Measurements from ENCODE around the gene AKT2.
"Not testable (repeated sequence)": the region's sequence is repeated elsewhere in the genome, so short reads cannot be mapped to it uniquely, and the experiment has no call there.

Gene AKT2

DNA sequence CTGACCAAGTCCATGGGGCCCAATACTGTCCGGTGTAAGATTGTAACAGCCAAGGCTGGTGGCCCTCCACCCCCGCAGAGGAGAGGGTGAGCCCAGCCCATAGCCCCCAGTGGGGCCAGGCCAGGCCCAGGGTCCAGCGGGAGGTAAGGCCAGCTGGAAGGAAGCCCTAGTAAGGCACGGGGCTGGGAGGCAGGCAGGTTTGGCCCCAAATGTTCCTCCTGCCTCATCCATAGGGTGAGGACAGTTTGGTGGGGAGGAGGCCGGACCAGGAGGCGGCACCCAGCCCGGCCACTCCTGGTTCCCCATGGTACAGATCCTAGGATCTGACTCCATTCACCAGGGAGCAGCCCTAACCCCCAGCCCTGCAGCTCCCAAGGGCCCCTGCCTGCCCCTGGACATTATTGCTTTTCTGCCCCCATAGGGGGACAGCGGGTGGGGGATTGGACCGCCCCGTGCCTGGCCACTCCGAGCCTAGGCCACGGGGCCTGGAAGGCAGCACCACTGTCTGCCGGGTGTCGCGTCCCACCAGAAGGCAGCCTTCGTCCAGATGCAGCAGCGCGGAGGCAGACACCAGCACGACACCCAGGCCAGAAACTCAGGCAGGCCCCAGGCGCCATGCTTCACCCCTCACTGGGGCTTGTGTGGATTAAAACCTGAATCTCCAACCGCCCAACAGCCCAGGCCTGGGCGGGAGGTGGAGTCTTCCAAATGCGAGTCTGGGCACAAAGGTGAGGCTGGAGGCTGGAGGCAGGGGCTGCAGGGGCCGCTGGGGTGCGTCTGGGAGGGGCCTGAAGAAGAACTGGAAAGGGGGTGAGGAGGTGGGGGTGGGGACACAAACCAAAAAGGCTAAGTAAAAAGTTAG, 52.0 kb downstream of the AKT2 start:
- DNase-seq = no peak

DNA sequence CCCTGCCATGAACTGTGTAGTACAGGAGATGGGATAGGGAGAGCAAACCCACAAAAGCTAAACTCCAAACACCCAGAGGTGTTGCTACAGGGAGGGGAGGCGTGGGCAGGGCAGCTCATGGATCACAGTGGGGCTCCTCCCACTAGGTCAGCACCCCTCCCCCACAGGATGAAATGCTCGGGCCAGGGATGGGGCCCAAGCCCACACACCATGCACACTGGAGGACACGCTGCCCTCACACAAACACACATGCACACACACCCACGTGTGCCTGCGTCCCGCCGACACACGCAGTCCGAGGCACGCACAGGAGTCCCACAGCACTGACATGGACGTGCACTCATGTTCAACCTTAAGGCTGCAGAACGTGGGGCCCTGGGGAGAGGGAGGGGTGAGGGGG, 52.7 kb downstream of the AKT2 start:
- DNase-seq = no peak

DNA sequence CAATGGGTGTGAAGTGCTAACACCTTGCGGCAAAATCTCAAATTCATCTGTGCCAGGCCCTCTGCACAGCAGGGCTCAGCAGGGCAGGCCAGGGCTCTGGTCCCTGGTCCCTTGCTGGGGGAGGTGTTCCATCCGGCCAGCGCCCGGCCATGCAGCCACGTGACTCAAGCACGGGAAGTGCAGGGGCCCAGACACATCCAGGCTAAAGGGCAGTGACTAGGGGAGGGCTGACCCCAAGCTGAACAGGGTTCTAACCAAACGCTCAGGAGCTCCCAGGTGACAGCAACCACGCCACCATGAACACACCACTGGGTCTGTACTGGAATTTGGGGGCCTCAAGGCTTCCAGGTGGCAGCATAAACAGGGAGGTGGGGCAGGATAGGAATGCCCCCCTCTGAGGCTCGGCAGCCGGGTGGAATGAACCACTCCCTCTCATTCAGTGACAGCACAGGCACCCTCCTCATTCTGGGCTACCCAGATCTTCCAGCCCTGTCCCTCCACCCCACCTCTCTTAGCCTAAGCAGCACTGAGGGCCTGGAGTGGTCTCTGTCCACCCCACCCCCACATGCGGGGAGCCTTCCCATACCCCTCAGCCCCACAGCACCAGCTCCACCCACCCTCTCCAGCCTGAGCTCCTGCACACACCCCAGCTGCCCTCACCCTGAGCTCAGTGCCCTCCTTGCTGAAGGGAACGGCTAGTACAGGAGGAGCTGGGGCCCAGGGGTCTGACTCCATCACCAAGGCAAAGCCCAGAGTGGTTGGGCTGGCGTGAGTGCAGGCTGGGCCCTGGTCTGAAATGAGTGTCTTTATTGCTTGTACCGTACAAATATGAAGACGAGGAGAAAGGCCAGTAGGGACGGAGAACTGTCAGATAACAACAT, 53.4 kb downstream of the AKT2 start:
- DNase-seq = no peak

DNA sequence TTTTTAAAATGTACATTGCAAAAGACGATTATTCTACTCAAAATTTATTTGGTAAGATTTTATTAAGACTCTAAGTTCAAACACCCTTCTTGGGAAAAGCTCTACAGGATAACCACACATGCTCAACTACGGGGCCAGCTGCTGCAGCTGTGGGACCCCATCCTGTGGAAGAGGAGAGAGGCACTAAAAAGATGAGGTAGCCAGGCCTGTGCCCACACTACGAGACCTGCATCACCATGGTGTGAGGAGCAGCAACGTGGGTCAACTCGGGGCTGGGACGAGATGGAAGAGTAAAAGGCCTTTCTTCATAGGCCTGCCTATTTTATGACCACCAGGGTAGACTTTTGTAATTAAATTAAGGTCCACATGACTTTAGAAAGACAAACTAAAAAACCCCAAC, 54.1 kb downstream of the AKT2 start:
- no peak for DNase-seq

DNA sequence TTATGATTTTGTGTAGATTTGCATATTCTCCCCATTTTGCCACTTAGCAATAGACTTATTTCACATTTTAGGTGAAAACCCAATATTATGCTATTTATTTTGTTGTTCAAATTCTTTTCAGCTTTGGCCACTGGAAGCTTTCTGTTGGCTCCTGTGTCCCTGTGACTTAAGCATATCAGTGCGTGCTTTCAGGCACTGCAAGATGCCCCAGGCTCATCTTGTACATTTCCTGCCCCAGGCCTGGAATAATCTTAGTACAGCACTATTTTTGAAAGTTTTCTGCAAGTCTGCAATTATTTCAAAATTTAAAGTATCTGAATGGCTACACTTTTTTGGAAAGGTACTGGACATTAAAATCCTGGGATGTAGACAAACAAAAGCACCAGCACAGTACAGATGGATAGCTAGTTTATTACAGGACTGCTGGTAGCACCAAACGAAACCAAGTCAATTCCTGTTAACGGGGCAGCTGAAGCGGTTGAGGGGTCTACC, 55.2 kb downstream of the AKT2 start:
- no peak for DNase-seq

DNA sequence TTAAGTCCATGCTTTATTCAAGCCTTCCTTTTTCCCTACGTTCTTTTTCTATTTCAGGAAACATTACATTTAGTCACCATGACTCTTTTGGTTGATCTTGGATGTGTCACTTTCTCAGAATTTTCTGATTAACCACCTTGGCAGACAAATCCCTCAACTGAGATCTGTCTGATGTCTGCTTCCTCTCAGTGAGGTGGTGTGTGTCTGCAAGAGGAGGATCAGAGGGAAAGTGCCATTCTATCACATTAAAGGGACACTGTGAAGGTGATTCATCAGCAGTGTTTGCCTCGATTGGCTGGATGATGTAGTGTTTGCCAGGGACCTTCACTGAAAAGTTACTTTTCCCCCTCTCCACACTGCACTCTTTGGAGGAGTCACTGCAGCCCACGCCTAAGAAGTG, 55.7 kb downstream of the AKT2 start:
- DNase-seq = no peak

DNA sequence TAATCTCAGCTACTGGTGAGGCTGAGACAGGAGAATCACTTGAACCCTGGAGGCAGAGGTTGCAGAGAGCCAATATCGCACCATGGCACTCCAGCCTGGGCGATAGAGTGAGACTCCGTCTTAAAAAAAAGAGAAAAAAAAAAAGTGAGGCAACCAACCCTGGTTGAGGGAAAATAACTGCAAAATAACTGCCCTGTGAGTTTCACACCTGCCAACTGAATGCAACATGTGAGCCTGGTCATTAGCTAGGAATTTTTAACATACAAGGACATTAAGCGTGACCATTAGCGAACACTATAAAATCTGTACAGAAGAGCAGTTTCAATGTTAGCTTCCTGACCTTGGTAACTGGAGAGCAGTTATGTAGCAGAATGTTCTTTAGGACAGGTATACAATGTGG, 56.3 kb downstream of the AKT2 start:
- DNase-seq = no peak

DNA sequence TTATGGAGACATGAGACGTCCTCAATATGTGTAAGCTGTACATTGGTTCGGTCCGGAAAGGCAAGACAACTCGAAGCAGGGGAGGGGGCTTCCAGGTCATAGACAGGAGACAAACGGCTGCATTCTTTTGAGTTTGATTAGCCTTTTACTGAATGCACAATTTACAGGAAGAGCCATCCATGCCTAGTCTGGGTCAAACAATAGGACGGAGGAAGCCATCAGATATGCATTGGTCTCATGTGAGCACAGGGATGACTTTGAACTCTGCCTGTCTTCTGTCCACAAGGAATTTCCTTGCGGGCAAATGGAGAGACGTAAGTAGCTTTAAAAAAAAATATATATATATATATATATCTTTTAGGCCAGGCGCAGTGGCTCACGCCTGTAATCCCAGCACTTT, 56.8 kb downstream of the AKT2 start:
- no peak for DNase-seq

DNA sequence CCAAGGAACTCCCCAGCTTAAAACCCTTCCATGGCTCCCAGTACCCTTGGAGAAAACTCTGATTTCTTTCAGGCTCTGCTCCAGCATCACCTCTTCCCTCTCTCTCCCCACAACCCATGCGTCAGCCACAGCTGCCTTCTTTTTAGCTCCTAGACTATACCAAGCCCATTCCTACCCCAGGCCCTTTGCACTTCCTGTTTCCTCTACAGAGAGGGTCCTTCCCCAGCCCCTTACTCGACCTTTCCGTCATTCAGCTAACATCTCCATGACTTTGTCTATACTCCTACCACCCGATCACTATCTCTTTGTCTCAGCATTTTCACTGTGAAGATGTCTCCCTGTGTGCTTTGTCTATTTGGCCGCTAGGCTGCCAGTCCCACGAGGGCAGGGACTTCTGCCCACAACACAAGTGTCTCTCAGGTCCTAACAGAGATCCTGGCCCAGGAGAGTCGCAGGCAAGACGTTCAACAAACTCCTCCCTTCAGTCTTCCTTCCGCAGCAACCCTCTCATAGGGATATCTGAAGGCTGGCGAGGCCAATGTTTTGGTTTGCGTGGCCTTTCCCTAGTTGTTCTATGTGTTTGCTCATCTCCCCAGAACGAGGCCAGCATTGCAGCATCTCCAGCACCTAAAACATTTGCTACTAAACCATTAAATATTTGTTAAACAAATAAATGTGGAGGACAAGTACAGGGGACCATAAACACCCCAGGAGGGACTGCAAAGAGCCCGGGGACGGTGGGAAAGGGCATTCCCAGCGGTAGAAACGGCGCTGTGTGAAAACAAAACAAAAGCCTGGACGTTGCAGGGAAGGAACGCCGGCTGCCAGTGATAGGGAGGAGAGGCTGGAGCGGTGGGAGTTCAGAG, 59.5 kb downstream of the AKT2 start:
- DNase-seq = no peak

DNA sequence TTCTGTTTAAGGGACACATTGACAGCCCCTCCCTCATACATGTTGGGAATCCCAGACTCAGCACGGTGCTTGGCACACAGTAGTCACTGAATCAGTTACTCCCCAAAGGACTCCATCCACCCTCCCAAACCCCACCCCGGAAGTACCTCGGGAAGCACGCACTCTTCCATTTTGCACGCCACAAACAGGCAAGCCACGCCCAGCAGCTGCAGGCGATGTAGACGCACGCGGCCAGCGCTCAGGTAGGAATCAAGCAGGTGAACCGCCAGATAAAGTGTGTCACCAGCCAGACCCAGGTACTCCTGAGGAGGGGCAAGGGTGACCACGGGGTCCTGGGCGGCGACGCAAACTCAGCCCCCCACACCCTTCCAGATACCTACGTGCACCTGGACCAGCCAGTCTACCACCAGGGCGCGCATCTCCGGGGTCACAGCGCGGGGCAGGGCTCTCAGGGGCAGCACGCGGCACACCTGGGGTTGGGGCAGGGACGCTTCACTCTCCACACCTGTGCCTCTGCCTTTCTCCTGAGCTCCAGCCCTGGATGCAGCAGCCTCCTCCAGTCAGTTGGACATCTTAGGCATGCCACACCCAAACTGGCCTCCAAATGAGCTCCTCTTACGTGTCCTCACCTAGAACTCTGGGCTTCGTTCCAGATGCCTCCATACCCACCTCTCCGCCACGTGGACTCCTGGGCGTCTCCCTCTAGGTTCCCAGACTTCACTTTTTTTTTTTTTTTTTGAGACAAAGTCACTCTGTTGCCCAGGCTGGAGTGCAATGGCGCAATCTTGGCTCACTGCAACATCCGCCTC, 60.6 kb downstream of the AKT2 start:
- no peak for DNase-seq

DNA sequence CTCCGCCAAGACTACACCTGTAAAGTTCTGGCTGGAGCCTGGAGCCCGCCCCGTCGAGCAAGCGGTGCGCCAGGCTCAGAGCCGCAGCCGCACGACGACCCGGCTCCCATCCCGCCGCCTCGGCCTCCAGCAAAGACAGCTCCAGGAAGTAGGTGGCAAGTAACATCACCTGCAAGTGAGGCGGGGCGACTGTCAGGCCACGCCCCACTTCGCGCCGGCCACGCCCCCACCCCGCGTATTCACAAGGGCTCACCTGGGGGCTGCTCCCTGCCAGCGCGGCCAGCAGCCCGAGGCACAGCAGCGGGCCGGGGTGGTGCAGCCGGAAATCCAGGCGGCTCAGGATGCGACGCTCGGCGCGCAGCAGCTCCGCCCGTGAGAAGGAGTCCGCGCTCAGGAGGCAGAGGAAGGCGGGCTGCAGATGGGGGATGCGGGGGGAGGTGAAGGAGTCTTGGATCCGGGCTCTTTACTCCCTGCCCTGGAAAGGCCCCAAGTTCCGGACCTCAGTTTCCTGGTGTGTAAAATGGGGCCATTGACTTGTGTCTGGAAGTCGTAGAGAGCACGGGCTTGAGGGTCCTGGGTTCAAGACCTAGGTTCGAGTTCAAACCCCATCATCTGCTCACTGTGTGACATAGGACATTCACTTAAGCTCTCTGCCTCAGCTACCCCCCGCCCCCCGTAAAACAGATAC, 61.9 kb downstream of the AKT2 start:
- no peak for DNase-seq

DNA sequence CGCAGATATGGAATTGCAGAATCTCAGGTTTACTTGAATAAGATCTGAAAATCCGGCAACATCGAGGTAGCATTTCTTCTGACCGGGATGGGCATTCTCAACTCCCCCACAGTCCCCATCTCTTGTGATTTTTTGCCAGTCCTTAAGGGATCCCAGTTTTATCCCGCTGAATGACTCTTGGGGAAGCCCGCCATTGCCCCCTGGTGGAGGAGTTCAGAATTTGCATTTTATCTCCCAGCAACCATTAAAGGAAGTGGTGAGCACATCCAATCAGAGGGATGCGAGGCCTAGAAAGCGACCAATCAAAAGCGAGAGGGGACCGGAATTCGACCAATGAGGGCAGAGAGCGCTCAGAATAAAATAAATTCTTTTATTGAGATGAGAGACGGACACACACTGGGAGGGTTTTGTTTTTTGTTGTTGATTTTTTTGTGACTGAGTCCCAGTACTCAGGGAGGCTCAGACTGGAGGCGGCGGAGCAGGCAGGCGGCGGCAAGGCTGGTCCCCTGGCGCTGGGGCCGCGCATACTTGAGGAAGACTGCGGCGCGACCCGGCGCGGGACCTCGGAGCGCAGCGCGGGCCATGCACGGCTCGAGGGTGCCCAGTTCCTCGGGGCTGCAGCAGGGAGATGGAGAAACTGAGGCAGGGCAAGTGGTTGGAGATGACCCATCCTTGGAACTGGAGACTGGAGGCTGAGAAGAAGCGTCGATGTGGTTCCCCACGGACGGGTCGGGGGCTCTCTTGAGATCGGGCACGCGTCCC, 63.1 kb downstream of the AKT2 start:
- DNase-seq = peak; percentile 33

DNA sequence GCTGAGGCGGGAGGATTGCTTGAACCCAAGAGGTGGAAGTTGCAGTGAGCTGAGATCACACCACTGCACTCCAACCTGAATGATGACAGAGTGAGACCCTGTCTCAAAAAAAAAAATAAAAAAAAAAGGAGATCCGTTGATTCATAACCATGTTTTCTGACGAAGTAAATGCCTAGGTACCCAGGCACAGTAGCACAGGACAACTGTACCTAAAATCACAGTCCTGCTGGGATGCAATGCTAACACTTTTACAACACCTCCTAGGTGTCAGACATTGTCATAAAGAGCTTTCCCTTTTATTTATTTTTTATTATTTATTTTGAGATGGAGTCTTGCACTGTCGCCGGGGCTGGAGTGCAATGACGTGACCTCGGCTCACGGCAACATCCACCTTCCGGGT, 64.5 kb downstream of the AKT2 start:
- no peak for DNase-seq

DNA sequence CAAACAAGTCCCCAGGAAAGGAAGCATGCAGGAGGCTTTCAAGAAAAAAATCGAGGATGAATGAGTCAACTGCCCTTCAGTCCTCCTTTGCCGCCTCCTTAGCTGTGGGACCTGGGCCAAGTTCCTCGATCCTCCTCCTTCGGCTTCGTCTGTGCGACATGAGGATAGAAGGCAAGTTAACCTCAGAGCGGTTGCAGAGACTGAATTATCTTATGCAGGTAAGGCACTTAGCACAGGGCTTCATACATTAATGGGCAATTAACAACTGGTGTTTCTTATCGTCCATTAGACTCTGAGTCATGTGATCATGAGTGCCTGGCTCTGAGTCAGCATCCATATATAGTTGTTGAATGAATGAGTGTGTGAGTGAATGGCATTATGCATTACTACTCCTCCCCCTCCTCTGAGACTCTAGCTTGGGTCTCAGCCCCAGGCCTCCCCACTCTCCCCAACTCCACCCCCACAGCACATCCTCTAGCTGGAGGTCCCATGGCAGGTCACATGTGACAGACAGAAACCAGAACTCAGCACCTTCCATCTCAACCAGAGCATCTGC, 65.3 kb downstream of the AKT2 start:
- no peak for DNase-seq

DNA sequence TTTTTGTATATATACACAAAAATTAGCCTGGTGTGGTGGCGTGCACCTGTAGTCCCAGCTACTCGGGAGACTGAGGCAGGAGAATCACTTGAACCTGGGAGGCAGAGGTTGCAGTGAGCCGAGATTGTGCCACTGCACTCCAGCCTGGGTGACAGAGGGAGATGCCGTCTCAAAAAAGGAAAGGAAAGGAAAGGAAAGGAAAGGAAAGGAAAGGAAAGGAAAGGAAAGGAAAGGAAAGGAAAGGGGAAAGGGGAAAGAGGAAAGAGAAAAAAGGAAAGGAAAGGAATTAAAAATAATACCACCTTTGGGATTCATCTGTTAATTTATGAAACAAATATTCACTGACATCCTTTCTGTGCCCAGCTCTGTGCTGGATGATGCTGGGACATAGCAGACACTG, 66.1 kb downstream of the AKT2 start:
- not testable (repeated sequence) for DNase-seq

DNA sequence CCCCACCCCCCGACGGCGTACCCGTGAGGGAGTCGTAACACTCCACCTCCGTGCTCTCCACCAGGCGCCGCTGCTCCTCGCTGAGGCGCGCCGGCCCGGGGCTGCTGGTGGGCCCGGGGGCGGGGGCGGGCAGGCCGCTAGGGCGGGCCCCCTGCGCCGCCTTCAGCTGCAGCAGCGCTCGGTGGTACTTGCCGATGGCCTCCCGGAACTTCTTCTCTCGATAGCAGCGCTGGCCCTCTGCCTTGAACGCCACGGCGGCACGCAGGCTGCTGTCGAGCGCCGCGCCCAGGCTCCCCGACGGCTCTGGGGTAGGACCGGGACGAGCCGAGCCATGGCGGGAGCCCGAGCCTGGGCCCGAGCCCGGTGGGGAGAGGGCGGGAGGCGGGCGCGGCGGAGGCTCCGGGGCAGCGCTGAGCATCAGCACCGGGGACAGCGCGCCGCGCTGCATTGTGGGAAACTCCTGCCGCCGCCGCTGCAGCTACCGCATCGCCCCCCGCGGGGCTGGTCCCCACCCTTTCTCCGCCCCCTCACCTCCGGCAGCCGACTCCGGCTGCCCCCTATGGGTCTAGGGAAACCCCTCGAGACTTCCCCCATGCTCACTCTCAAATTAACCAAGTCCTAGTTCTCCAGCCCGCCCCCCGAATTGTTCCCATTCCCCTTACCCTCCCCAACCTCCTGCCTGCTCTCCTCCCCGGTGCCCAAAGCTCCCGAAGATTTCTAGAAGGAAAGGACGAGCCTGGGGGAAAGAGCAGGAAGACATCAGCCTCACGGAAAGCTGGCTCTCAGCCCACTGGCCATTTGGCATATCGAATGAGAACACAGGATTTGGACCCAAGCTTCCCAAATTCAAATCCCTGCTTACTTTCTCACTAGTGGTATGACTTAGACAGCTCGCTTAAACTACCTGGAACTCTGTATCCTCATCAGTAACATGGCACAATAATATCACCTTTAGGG, 66.9 kb downstream of the AKT2 start, which contains the start of gene TTC9B:
Gene TTC9B, minus strand, starts transcription at position 451 of the 957 bp plus-strand sequence. Its CDS starts 3 bp downstream, at position 448.
- no peak for DNase-seq

DNA sequence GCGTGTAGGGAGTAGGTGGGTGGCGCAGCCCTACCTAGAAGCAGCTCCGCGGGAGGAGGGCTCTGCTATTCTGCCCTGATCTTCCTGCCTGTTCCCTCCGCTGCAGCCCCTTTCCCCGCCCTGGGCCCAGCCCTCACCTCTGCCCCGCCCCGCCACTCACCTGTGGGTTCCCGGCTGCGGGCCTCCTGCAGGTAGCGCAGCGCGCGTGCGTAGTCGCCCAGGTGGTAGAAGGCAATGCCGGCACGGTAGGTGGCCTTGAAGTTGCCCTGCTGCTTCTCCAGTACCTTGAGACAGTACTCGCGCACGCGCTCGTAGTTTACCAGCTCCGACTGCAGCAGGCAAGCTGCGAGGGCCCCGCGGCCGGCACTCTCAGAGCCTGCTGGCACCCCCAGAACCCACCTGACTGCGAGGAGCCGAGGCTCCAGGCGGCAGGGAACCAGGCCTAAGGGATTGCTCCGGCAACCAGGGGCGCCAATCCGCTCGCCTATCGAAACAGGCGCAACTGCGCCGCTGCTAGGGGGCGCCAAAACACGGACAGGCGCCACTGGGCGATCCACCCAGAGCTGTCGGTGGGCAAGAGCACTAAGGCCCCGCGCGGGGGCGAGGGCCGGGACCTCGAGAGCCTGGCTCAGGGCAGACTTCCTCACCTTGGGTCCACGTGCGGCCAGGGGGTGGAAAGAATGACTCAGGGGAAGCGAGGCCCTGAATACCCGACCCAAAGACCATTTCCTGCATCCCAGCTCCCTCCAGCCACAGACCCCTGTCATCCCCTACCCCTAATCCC, 67.9 kb downstream of the AKT2 start:
- peak; percentile 93 for DNase-seq

DNA sequence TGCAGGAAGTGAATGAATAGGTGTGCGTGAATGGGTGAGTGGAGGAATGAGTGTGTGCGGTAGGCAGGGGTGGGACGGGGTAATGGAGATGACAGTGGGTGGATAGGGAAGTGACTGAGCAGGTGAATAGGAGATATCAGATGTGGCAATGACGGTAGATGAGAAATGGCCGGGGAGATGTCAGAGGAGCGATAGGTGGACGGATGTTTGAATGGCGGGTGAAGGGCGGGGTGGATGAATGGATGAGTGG, 68.4 kb downstream of the AKT2 start:
- no peak for DNase-seq

Data from NCI-H510A (cell line).